ENCODE data around the gene IFNG.

DNA sequence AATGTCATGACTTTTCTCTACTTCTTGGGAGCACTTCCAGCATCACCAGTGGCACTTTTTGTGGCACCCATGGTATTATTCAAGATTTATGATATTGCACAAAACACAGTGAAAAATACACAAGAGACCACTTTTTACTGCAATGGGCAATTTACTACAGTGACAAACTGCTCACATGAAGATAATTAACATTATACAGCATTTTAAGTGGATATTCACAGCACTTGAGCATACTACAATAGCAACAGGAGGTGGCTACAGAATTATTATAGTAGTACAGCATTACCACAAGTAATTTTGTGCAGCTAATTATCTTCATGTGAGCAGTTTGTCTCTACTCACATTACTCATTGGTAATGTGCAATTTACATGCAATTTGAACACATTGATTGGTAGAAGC, 47.7 kb upstream of the IFNG start:
- TF ChIP-seq, protein P1, sequence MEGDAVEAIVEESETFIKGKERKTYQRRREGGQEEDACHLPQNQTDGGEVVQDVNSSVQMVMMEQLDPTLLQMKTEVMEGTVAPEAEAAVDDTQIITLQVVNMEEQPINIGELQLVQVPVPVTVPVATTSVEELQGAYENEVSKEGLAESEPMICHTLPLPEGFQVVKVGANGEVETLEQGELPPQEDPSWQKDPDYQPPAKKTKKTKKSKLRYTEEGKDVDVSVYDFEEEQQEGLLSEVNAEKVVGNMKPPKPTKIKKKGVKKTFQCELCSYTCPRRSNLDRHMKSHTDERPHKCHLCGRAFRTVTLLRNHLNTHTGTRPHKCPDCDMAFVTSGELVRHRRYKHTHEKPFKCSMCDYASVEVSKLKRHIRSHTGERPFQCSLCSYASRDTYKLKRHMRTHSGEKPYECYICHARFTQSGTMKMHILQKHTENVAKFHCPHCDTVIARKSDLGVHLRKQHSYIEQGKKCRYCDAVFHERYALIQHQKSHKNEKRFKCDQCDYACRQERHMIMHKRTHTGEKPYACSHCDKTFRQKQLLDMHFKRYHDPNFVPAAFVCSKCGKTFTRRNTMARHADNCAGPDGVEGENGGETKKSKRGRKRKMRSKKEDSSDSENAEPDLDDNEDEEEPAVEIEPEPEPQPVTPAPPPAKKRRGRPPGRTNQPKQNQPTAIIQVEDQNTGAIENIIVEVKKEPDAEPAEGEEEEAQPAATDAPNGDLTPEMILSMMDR (IDR thresholded peaks at IDR 0.05; ENCODE audit: poor library complexity, severe bottlenecking), result no peak
- no peak for TF ChIP-seq MXI1 (conservative IDR thresholded peaks at IDR 0.05; ENCODE audit: poor library complexity, severe bottlenecking)
- no peak for TF ChIP-seq RAD21 (conservative IDR thresholded peaks at IDR 0.05)
- no peak for TF ChIP-seq POLR2AphosphoS5 (IDR thresholded peaks at IDR 0.05)
- TF ChIP-seq TAF1 (IDR thresholded peaks at IDR 0.05; ENCODE audit: low read depth), result no peak
- TF ChIP-seq, protein P2, sequence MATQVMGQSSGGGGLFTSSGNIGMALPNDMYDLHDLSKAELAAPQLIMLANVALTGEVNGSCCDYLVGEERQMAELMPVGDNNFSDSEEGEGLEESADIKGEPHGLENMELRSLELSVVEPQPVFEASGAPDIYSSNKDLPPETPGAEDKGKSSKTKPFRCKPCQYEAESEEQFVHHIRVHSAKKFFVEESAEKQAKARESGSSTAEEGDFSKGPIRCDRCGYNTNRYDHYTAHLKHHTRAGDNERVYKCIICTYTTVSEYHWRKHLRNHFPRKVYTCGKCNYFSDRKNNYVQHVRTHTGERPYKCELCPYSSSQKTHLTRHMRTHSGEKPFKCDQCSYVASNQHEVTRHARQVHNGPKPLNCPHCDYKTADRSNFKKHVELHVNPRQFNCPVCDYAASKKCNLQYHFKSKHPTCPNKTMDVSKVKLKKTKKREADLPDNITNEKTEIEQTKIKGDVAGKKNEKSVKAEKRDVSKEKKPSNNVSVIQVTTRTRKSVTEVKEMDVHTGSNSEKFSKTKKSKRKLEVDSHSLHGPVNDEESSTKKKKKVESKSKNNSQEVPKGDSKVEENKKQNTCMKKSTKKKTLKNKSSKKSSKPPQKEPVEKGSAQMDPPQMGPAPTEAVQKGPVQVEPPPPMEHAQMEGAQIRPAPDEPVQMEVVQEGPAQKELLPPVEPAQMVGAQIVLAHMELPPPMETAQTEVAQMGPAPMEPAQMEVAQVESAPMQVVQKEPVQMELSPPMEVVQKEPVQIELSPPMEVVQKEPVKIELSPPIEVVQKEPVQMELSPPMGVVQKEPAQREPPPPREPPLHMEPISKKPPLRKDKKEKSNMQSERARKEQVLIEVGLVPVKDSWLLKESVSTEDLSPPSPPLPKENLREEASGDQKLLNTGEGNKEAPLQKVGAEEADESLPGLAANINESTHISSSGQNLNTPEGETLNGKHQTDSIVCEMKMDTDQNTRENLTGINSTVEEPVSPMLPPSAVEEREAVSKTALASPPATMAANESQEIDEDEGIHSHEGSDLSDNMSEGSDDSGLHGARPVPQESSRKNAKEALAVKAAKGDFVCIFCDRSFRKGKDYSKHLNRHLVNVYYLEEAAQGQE (IDR thresholded peaks at IDR 0.05; ENCODE audit: borderline replicate concordance), result no peak
- TF ChIP-seq EP300 (conservative IDR thresholded peaks at IDR 0.05; ENCODE audit: poor library complexity, severe bottlenecking), result no peak
